Activated naive CD8-positive, alpha-beta T cell treated with anti-CD3 and anti-CD28 coated beads, Interleukin-2, amount 10 ng/mL, durations not matched to agents 7 days and 5 days (primary cell): ENCODE results near the gene TSBP1. TPM values are rescaled to one million over a fixed set of nuclear protein-coding genes. Genes with fewer than 3 reads are reported as not detected.
"Not testable (repeated sequence)": the region's sequence is repeated elsewhere in the genome, so short reads cannot be mapped to it uniquely, and the experiment has no call there.

Source experiments
- ATAC-seq: fragments of 150-1000 bp; cut with Tn5 transposase; one replicate; pipeline ENCODE4 v1.10.0; 2021; ENCODE audit warnings: low read depth, moderate library complexity
- POLR2A ChIA-PET: fragments of 350-600 bp; sonication (Branson Sonifier 250); formaldehyde crosslinking; loops from one replicate; lab custom pipeline; 2021; ENCODE audit warnings: antibody characterized with exemption; lab: Charles Lee
- DNase-seq: peaks from one replicate; pipeline ENCODE4 v3.0.0; 2021
- H3K27ac Mint-ChIP-seq: one replicate; pipeline ENCODE4 v1.8.0; 2022; ENCODE audit warnings: mild to moderate bottlenecking, mixed read lengths
- H3K27me3 Mint-ChIP-seq: one replicate; pipeline ENCODE4 v1.8.0; 2022; ENCODE audit warnings: mild to moderate bottlenecking, moderate library complexity, mixed read lengths
- H3K36me3 Mint-ChIP-seq: one replicate; pipeline ENCODE4 v1.8.0; 2021; ENCODE audit warnings: mild to moderate bottlenecking, mixed read lengths
- H3K4me1 Mint-ChIP-seq: one replicate; pipeline ENCODE4 v1.8.0; 2021; ENCODE audit warnings: mixed read lengths
- H3K4me3 Mint-ChIP-seq: one replicate; pipeline ENCODE4 v1.8.0; 2022; ENCODE audit warnings: mild to moderate bottlenecking, moderate library complexity, mixed read lengths
- H3K9me3 Mint-ChIP-seq: one replicate; pipeline ENCODE4 v1.8.0; 2021; ENCODE audit warnings: mixed read lengths
- total RNA-seq, 2 experiments: library from RNA; stranded (reverse); gene quantifications; one replicate each; pipeline ENCODE4 v1.2.3, GENCODE V29; 2021

Gene TSBP1
- total RNA-seq, 2 experiments from 2014 or later: not detected

DNA sequence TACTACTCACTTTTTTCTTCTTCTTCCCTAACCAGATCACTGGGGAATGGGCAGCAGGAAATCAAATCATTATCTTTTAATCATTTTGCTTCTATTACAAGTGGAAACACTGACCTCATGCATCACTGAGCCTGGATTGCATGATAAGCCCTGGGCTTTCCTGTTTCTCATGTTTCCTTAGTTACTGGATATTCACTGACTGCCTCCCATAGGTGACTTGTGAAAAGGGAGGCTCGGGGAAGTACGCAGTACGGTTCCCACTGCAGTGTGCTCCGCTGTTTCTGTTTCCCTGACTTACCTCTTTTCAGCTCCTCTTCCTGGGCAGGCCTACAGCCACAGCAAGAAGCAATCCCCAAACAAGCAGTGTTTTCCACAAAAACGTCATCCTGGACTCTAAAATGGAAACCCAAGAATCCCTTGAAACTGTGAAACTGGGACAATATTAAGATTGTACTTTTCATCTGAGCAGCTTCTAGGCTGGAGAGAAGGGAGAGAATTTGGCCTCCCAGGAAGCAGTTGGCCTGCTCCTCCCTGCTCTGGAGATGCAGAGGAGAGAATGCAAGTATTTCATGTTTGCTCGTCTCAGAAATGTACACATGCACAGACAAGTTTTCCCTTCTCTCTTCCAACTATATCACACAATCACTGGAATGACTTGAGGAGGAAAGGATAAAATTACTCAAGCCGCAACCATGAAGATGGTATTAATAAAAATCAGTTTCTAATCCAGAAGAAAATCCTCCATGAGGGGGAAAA lies 22.1 kb upstream of the TSBP1 start:
- H3K27ac Mint-ChIP-seq: no peak overlapping the region
- no peaks in the 10 kb centered on the region for H3K4me1 Mint-ChIP-seq
- DNase-seq: no peak
- ATAC-seq: no peak
- no peaks in the 10 kb centered on the region for H3K36me3 Mint-ChIP-seq
- POLR2A ChIA-PET: no interaction called here
- H3K9me3 Mint-ChIP-seq: no peaks in the 10 kb centered on the region
- no peak overlapping the region for H3K4me3 Mint-ChIP-seq
- H3K27me3 Mint-ChIP-seq: peaks cover 23% of the 10 kb centered on the region

DNA sequence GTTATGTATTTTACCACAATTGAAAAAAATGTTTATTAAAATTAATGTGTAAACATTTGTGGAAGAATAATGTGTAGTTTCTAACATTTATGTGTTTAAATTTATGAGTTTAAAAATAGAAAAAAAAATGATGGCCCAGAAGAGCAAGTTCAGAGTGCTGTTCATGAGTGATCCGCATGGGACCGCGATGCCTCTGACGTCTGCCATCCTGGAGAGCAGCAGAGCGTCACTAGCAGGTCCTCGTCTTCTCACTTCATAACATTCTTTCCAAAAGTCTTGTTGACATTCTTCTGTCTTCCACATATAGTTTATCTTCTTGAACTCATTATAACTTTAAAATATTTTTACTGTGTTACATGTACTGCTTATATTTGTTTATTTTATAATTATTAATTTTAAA lies 19.8 kb upstream of the TSBP1 start:
- DNase-seq (no peak), ATAC-seq (no peak)
- POLR2A ChIA-PET: no interaction called here
- no peaks in the 10 kb centered on the region for H3K9me3 Mint-ChIP-seq
- H3K36me3 Mint-ChIP-seq: no peaks in the 10 kb centered on the region
- peaks cover 23% of the 10 kb centered on the region for H3K27me3 Mint-ChIP-seq
- no peak overlapping the region for H3K27ac Mint-ChIP-seq
- H3K4me1 Mint-ChIP-seq: no peaks in the 10 kb centered on the region
- no peak overlapping the region for H3K4me3 Mint-ChIP-seq

DNA sequence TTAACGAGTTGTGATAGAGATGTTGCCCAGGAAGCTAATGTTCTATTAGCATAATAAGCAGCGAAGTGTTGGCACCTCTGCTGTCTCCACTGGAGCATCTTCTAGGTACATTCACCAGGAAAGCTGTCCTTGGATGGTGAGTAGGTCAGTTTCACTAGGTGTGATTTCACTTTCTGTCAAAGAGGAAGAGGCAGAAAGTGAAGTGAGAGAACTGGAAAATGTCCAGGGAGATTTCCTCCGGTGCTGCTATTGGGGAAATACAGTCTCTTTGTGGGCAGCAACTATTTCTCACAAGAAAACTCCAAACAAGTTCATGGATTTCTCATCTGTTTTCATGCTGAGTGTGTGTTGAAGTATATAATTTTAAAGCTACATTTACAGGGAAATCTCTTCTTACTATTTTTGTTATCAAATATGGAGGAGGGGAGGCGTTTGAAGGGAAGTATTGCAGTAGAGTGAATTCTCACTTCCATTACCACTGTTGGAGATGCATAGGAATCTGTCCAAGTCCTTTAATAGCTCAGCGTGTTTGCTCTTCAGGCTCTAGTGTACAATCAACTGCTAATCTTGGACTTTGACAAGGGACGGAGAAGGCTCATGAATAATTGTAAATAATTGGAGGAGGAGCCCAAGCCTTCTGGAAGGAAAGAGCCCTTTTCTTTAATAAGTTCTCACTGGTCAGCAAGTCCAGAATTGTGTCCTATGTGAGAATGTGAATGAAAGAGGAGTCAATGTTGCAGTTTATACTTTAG lies 16.1 kb upstream of the TSBP1 start:
- H3K4me1 Mint-ChIP-seq: no peaks in the 10 kb centered on the region
- ATAC-seq (no peak), DNase-seq (no peak)
- H3K36me3 Mint-ChIP-seq: no peaks in the 10 kb centered on the region
- no peak overlapping the region for H3K4me3 Mint-ChIP-seq
- POLR2A ChIA-PET: no interaction called here
- H3K9me3 Mint-ChIP-seq: no peaks in the 10 kb centered on the region
- H3K27ac Mint-ChIP-seq: no peak overlapping the region
- H3K27me3 Mint-ChIP-seq: peaks cover 22% of the 10 kb centered on the region

DNA sequence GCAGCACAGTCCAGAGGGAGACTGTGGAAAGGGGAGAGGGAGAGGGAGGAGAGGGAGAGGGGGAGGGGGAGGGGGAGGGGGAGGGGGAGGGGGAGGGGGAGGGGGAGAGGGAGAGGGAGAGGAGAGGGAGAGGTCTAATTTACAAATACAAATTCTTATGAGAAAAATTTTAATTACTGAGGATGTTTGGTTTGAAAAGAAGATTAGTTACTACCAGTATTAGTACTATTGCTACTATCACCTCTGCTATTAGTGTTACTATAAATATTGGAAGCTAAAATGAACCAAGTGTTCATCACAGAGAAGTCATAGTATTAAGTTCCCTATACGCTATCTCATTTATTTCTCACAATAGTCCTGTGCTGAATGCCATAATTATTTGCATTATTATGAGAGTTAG lies 14.3 kb upstream of the TSBP1 start:
- Mint-ChIP-seq H3K27ac (no peak overlapping the region), H3K36me3 (no peaks in the 10 kb centered on the region), H3K4me3 (no peak overlapping the region), H3K4me1 (no peaks in the 10 kb centered on the region), H3K27me3 (peaks cover 30% of the 10 kb centered on the region), H3K9me3 (no peaks in the 10 kb centered on the region)
- ATAC-seq (no peak), DNase-seq (no peak)
- POLR2A ChIA-PET: no interaction called here

DNA sequence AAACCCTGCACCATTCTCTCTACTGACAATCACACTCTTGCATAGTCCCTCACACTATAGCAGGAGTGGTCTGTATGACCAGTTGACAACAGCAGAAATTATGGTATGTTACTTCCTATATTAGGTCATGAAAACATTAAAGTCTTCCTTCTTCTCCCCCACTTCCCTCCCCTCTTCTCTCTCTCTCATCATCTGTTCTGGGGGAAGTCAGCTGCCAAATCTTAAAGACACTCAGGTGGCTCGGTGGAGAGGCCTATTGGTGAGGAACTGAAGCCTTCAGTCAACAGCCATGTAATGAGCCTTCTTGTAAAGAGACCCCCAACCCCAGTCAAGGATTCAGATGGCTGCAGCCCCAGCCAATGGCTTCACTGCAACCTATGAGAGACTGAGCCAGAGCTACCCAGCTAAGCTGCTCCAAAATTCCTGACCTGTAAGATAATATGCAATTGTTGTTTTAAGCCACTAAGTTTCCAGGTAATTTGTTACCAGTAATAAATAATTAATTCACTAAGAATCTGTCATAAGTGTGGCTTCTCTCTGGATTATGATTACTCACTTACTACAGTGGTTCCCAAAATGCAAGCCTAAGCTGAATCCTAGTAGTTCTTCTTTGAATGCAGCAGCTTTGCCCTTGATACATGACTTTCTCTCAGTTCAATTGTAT lies 11.2 kb upstream of the TSBP1 start:
- H3K9me3 Mint-ChIP-seq: no peaks in the 10 kb centered on the region
- no peak for DNase-seq
- no peaks in the 10 kb centered on the region for H3K4me1 Mint-ChIP-seq
- ATAC-seq: no peak
- H3K27me3 Mint-ChIP-seq: peaks cover 16% of the 10 kb centered on the region
- no peak overlapping the region for H3K4me3 Mint-ChIP-seq
- H3K36me3 Mint-ChIP-seq: no peaks in the 10 kb centered on the region
- H3K27ac Mint-ChIP-seq: no peak overlapping the region
- POLR2A ChIA-PET: no interaction called here

DNA sequence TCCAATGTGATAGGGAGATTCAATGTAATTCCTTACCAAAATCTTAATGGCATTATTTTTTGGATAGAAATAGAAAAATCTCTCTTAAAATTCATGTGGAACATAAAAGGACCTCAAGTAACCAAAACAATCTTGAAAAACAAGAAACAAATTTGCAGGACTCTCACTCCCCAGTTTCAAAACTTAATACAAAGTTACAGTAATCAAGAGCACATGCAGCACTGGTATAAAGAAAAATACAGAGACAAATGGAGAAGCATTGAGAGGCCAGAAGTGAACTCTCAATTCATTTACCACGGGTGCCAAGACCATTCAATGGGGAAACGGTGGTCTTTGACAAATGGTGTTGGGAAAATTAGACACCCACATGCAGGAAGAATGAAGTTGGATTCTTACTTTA lies 7.8 kb upstream of the TSBP1 start:
- H3K4me3 Mint-ChIP-seq: no peak overlapping the region
- H3K4me1 Mint-ChIP-seq: no peaks in the 10 kb centered on the region
- H3K36me3 Mint-ChIP-seq: no peaks in the 10 kb centered on the region

DNA sequence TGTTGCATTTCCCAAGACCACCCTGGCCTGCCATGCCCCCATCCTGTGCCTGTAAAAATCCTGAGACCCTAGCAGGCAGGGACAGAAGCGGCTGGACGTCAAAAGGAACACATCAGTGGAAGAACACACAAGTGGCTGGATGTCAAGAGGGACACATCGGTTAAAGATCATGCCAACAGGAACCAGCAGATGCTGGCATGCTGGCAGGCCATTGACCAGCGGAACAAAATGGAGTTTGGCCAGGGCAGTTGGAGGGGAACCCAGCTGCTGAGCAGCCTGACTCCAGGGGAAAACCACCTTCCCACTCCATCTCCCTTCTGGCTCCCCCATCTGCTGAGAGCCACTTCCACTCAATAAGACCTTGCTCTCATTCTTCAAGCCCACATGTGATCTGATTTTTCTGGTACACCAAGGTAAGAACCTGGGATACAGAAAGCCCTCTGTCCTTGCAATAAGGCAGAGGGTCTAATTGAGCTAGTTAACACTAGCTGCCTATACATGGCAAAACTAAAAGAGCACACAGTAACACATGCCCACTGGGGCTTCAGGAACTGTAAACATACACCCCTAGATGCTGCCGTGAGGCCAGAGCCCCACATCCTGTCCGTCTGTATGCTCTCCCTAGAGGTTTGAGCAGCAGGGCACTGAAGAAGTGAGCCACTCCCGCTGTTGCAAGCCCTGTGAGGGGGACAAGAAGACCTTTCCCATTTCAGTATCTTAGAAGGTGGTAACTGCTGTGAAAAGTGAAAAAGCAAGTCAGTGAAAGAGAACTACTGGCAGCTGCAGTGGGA lies 4.2 kb upstream of the TSBP1 start:
- H3K36me3 Mint-ChIP-seq: no peaks in the 10 kb centered on the region

More for the DNA sequence above, 7.8 kb upstream of the TSBP1 start:
- DNase-seq: no peak
- no peak for ATAC-seq
- no peaks in the 10 kb centered on the region for H3K9me3 Mint-ChIP-seq
- POLR2A ChIA-PET: no interaction called here
- H3K27me3 Mint-ChIP-seq: peaks cover 18% of the 10 kb centered on the region
- no peak overlapping the region for H3K27ac Mint-ChIP-seq

DNA sequence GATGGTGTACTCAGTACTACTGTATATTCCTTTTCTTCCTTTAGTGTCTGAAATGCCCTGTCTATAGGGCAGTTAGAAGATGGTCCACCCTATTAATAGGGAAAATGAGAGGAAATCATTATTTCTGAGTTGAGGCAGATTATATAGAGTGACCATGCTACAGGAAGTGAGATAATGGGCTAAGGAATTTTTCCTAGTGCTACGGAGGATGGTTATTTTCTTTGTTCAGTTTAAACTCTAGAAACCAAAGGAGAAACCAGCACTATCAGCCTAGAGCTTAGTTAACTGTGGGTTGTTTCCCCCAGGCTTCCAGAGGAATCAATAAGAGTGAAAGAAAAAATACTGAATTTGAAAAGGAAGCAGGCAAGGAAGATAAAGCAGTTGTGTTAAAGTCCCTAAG lies 474 bp downstream of the TSBP1 start:
- Mint-ChIP-seq H3K4me1 (no peaks in the 10 kb centered on the region), H3K27ac (no peak overlapping the region), H3K27me3 (peaks cover 26% of the 10 kb centered on the region), H3K36me3 (no peaks in the 10 kb centered on the region), H3K4me3 (no peak overlapping the region), H3K9me3 (no peaks in the 10 kb centered on the region)
- POLR2A ChIA-PET: no interaction called here
- DNase-seq (no peak), ATAC-seq (no peak)

More for the DNA sequence above, 4.2 kb upstream of the TSBP1 start:
- Mint-ChIP-seq H3K27ac (no peak overlapping the region), H3K4me3 (no peak overlapping the region), H3K4me1 (no peaks in the 10 kb centered on the region), H3K9me3 (no peaks in the 10 kb centered on the region), H3K27me3 (peaks cover 21% of the 10 kb centered on the region)
- POLR2A ChIA-PET: no interaction called here
- no peak for ATAC-seq
- no peak for DNase-seq

DNA sequence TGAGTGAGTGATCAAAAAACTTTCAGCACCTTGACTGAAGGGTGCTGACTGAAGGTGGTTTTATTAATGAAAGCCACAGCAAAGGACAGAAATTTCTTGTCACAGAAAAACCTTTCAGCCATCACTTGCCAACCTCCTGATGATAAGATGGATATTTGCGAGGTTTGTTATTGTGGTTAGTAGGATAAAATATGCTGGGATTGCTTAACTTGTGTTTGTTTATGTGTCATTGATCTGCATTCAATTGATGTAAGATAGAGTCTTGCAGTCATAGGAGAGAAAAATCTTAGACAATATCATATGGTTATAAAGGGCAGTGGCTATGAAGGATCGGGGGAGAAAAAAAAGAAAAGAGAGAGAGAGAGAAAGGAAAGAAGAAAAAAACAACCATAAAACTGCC lies 1.2 kb downstream of the TSBP1 start:
- Mint-ChIP-seq H3K4me3 (no peak overlapping the region), H3K27ac (no peak overlapping the region), H3K27me3 (peaks cover 26% of the 10 kb centered on the region), H3K9me3 (no peaks in the 10 kb centered on the region), H3K4me1 (no peaks in the 10 kb centered on the region), H3K36me3 (no peaks in the 10 kb centered on the region)
- ATAC-seq (no peak), DNase-seq (no peak)
- POLR2A ChIA-PET: no interaction called here

DNA sequence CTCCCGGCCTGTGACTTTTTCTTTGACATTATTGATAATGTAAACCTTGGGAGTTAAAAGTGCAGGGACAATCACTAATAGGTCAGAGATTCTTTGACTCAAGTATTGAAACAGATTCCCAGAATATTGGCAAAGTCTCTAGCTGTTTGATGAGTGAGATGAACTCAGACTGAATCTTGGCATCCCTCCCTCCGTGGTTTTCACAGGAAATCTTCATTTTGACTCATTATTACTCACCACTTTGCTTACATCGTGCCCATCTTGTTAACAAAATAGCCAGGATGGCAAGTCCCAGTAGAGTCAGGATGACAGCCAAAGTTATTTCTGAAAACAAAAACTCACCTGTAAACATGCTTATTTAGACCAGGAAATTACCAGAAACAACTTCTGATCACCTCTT lies 2.0 kb downstream of the TSBP1 start:
- Mint-ChIP-seq H3K27me3 (peaks cover 26% of the 10 kb centered on the region), H3K4me3 (no peak overlapping the region), H3K9me3 (no peaks in the 10 kb centered on the region), H3K27ac (no peak overlapping the region), H3K36me3 (no peaks in the 10 kb centered on the region), H3K4me1 (no peaks in the 10 kb centered on the region)
- no peak for DNase-seq
- POLR2A ChIA-PET: no interaction called here
- ATAC-seq: no peak

DNA sequence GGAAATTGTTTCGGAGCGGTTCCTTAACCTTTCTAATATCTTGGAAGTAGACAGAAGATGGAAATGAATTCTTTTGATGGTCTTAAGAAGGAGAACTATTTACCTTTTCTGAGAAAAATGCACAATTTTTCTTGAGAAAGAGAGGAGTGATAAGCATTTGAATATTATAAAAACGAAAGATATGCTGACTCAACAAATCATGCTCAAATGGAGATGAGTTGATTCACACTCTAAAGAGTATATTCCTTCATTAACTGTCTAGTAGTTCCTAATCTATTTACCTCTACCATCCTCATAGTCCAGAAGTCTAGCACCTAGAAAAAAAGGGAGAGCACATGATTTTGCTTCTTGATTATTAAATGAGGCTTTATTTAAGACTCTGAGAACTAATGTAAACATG lies 4.1 kb downstream of the TSBP1 start:
- POLR2A ChIA-PET: no interaction called here
- no peaks in the 10 kb centered on the region for H3K4me1 Mint-ChIP-seq
- H3K27me3 Mint-ChIP-seq: peaks cover 26% of the 10 kb centered on the region
- no peak overlapping the region for H3K27ac Mint-ChIP-seq
- no peak overlapping the region for H3K4me3 Mint-ChIP-seq
- ATAC-seq: no peak
- no peaks in the 10 kb centered on the region for H3K36me3 Mint-ChIP-seq
- no peaks in the 10 kb centered on the region for H3K9me3 Mint-ChIP-seq
- DNase-seq: no peak

DNA sequence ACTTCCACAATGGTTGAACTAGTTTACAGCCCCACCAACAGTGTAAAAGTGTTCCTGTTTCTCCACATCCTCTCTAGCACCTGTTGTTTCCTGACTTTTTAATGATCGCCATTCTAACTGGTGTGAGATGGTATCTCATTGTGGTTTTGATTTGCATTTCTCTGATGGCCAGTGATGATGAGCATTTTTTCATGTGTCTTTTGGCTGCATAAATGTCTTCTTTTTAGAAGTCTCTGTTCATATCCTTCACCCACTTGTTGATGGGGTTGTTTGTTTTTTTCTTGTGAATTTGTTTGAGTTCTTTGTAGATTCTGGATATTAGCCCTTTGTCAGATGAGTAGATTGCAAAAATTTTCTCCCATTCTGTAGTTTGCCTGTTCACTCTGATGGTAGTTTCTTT lies 12.5 kb downstream of the TSBP1 start:
- ATAC-seq, H3K4me3 Mint-ChIP-seq, H3K9me3 Mint-ChIP-seq, DNase-seq, POLR2A ChIA-PET, H3K36me3 Mint-ChIP-seq, H3K27ac Mint-ChIP-seq, H3K4me1 Mint-ChIP-seq: not testable (repeated sequence)
- peaks cover 24% of the 10 kb centered on the region for H3K27me3 Mint-ChIP-seq

DNA sequence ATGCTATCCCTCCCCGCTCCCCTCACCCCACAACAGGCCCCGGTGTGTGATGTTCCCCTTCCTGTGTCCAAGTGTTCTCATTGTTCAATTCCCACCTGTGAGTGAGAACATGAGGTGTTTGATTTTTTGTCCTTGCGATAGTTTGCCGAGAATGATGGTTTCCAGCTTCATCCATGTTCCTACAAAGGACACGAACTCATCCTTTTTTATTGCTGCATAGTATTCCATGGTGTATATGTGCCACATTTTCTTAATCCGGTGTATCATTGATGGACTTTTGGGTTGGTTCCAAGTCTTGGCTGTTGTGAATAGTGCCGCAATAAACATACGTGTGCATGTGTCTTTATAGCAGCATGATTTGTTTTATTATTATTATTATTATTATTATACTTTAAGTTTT lies 13.2 kb downstream of the TSBP1 start:
- DNase-seq, POLR2A ChIA-PET, ATAC-seq, H3K4me1 Mint-ChIP-seq, H3K36me3 Mint-ChIP-seq, H3K4me3 Mint-ChIP-seq, H3K9me3 Mint-ChIP-seq, H3K27ac Mint-ChIP-seq: not testable (repeated sequence)
- H3K27me3 Mint-ChIP-seq: peaks cover 26% of the 10 kb centered on the region
